Fibroblast of mammary gland (primary cell): Measurements from ENCODE around the gene THRB.
A peak's percentile ranks its signal among the peaks of the same experiment; 100 is the strongest.

ENCODE experiments used
- DNase-seq: peaks from one replicate; pipeline ENCODE4 v3.0.0-alpha.2; 2010; ENCODE audit warnings: low read depth
- H3K4me3 ChIP-seq: 2 replicates; pipeline ENCODE4 v1.5.1; 2011; ENCODE audit warnings: low read depth, mild to moderate bottlenecking, low read length, moderate library complexity; ENCODE audit not compliant: control insufficient read depth
- CTCF ChIP-seq: conservative IDR thresholded peaks from 2 replicates; pipeline ENCODE4 v1.5.1; 2011; ENCODE audit warnings: low read depth, low read length, inconsistent platforms; ENCODE audit not compliant: control insufficient read depth, insufficient read depth

Gene THRB

GRCh38 chr3:24494618-24495325 is at the start of gene THRB:
TSS of gene THRB (minus strand) at chr3:24494850.
- peak; percentile 12 for TF ChIP-seq CTCF
- peak within 1 kb of the TSS; percentile 89 for H3K4me3 ChIP-seq
- peak; percentile 59 for DNase-seq

GRCh38 chr3:24541935-24542334 is 47.3 kb upstream of the THRB start:
- DNase-seq = no peak
- no peak for TF ChIP-seq CTCF
- no peak overlapping the region for H3K4me3 ChIP-seq

DNA sequence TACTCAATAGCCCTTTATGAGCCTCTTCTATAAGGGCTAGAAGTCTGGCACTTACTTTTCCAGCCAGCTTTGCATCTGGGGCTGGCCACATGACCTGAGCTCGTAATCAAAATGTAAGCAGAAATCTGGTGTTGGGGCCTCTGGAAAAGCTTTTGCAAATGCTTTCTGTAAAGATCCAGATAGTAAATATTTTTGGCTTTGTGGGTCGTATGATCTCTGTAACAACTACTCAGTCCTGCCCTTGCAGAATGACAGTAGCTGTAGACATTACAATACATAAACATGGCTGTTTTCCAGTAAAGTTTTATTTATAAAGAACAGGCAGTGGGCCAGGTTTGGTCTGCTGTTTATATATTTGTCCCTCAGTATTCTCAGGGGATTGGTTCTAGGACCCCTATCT is 46.2 kb upstream of the THRB start:
- no peak for DNase-seq
- no peak overlapping the region for H3K4me3 ChIP-seq
- no peak for TF ChIP-seq CTCF

DNA sequence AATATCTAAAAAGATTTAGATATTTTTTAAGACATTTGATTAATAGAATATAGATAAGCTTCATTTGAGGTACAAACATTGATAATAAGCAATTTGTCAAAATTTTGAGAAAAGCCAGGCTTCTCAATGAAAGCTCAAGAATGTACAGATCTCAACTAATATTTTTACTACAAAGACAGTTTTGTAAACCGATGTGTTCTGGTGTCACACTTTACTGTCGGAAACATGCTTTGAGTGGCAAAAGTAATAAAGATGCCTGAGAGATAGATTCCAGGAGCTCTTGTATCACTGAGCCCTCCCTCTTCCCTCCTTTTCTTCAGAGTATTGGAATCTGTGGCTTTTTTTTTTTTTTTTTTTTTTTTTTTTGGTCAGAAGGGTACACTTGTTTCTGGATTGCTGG is 45.0 kb upstream of the THRB start:
- no peak for DNase-seq
- no peak for TF ChIP-seq CTCF
- H3K4me3 ChIP-seq = no peak overlapping the region

DNA sequence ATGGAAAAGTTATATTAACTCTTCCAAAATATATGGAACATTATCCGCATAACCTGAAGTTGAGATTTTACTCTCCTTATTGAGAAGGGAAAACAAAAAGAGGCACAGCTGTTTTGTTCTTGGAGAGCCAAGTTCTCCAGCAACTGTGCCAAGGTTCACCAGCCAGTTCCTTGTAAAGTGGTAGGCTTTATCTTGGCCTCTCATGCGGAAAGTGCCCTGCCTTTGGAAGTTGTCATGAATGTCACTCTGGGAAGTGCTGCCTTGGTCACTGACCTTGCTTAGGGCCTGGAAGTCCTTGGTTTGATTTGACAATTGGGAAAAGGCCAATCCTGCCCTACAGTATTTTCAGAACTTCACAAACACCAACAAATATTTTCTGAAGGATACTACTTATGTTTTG is 44.2 kb upstream of the THRB start:
- TF ChIP-seq CTCF = no peak
- H3K4me3 ChIP-seq = no peak overlapping the region
- DNase-seq = no peak

GRCh38 chr3:24533561-24534193 is 39.0 kb upstream of the THRB start:
- H3K4me3 ChIP-seq = no peak overlapping the region
- DNase-seq = no peak
- no peak for TF ChIP-seq CTCF
